Neural cell (in vitro differentiated cells): ENCODE data around the gene TMEM219. TPM values are rescaled to one million over a fixed set of nuclear protein-coding genes. Genes with fewer than 3 reads are reported as not detected.

Experiments used
- H2AFZ ChIP-seq: fragments of 200-600, 300-800 bp; sonication (generic), shearing (Covaris generic); 2 replicates; pipeline ENCODE4 v1.6.0; 2014; ENCODE audit warnings: low read depth, mild to moderate bottlenecking, antibody characterized with exemption, low read length, moderate library complexity
- H3F3A ChIP-seq: fragments of 200-600 bp; shearing (Covaris generic); 2 replicates; pipeline ENCODE4 v1.6.1; 2016; ENCODE audit warnings: mild to moderate bottlenecking, moderate library complexity, mixed read lengths, antibody characterized with exemption, low read length; ENCODE audit not compliant: insufficient read depth, poor library complexity, severe bottlenecking
- H3K27ac ChIP-seq: fragments of 200-600, 300-800 bp; sonication (generic), shearing (Covaris generic); 2 replicates; pipeline ENCODE4 v1.5.1; 2014; ENCODE audit warnings: mild to moderate bottlenecking, low read length, moderate library complexity
- H3K27me3 ChIP-seq: fragments of 300-800, 200-600 bp; sonication (generic), shearing (Covaris generic); 2 replicates; pipeline ENCODE4 v1.6.0; 2014; ENCODE audit warnings: mild to moderate bottlenecking, low read depth, low read length, moderate library complexity; ENCODE audit not compliant: insufficient read depth
- H3K36me3 ChIP-seq: fragments of 300-800, 200-600 bp; sonication (generic), shearing (Covaris generic); 2 replicates; pipeline ENCODE4 v1.5.1; 2014; ENCODE audit warnings: mild to moderate bottlenecking, antibody characterized with exemption, low read length, moderate library complexity; ENCODE audit not compliant: insufficient read depth
- H3K4me2 ChIP-seq: fragments of 300-800, 200-600 bp; sonication (generic), shearing (Covaris generic); 2 replicates; pipeline ENCODE4 v1.6.0; 2014; ENCODE audit warnings: mild to moderate bottlenecking, low read length
- H3K4me3 ChIP-seq: fragments of 300-800, 200-600 bp; sonication (generic), shearing (Covaris generic); 2 replicates; pipeline ENCODE4 v1.5.1; 2014; ENCODE audit warnings: mild to moderate bottlenecking, low read length, moderate library complexity
- H3K79me2 ChIP-seq: fragments of 200-600 bp; shearing (Covaris generic); replicated peaks from 2 replicates; pipeline ENCODE4 v1.6.0; 2014; ENCODE audit warnings: mild to moderate bottlenecking, low read length, moderate library complexity; ENCODE audit not compliant: insufficient read depth
- H3K9ac ChIP-seq: fragments of 300-800, 200-600 bp; sonication (generic), shearing (Covaris generic); 2 replicates; pipeline ENCODE4 v1.6.1; 2016; ENCODE audit warnings: mild to moderate bottlenecking, low read length, mixed read lengths
- H3K9me2 ChIP-seq: fragments of 200-600 bp; shearing (Covaris generic); 2 replicates; pipeline ENCODE4 v1.6.1; 2016; ENCODE audit warnings: mild to moderate bottlenecking, low read length, mixed read lengths; ENCODE audit not compliant: insufficient read depth
- H3K9me3 ChIP-seq: fragments of 200-600, 300-800 bp; sonication (generic), shearing (Covaris generic); 2 replicates; pipeline ENCODE4 v1.6.1; 2016; ENCODE audit warnings: mild to moderate bottlenecking, mixed run types, low read length, moderate library complexity, mixed read lengths
- H4K20me1 ChIP-seq: fragments of 200-600 bp; shearing (Covaris generic); 2 replicates; pipeline ENCODE4 v1.6.1; 2016; ENCODE audit warnings: mild to moderate bottlenecking, mixed run types; ENCODE audit not compliant: insufficient read depth
- EP300 ChIP-seq: fragments of 450-650 bp; conservative IDR thresholded peaks from 2 replicates; pipeline ENCODE4 v1.6.1; 2014; ENCODE audit warnings: antibody characterized with exemption, mild to moderate bottlenecking, moderate library complexity; ENCODE audit not compliant: poor library complexity, severe bottlenecking
- EZH2 ChIP-seq: fragments of 200-600, 300-800 bp; shearing (Covaris generic), sonication (generic); IDR thresholded peaks from 2 replicates; pipeline ENCODE4 v1.6.1; 2014; ENCODE audit warnings: antibody characterized with exemption, low read length, borderline replicate concordance, mild to moderate bottlenecking; ENCODE audit not compliant: insufficient read depth, poor library complexity, severe bottlenecking
- MXI1 ChIP-seq: fragments of 450-650 bp; conservative IDR thresholded peaks from 2 replicates; pipeline ENCODE4 v1.6.1; 2014; ENCODE audit warnings: antibody characterized with exemption, mild to moderate bottlenecking; ENCODE audit not compliant: poor library complexity, severe bottlenecking
- POLR2AphosphoS5 ChIP-seq: IDR thresholded peaks from 2 replicates; pipeline ENCODE4 v1.6.1; 2012
- RAD21 ChIP-seq: fragments of 450-650 bp; conservative IDR thresholded peaks from 2 replicates; pipeline ENCODE4 v1.6.1; 2014; ENCODE audit warnings: antibody characterized with exemption, mild to moderate bottlenecking, moderate library complexity
- SMC3 ChIP-seq: fragments of 450-650 bp; conservative IDR thresholded peaks from 2 replicates; pipeline ENCODE4 v1.6.1; 2014; ENCODE audit warnings: antibody characterized with exemption, mild to moderate bottlenecking, moderate library complexity; ENCODE audit not compliant: poor library complexity
- TAF1 ChIP-seq: IDR thresholded peaks from 2 replicates; pipeline ENCODE4 v1.6.1; 2012; ENCODE audit warnings: low read depth
- polyA plus RNA-seq: library from polyadenylated mRNA; depleted of rRNA; stranded (reverse); fragments of >200 nt; gene quantifications from 2 replicates; pipeline ENCODE4 v1.2.3, GENCODE V29; 2014
- TF ChIP-seq, protein P1 (sequence below): IDR thresholded peaks from 2 replicates; pipeline ENCODE4 v1.6.1; 2012; ENCODE audit warnings: borderline replicate concordance
- TF ChIP-seq, protein P2 (sequence below): fragments of 450-650 bp; IDR thresholded peaks from 2 replicates; pipeline ENCODE4 v1.5.1; 2014; ENCODE audit warnings: antibody characterized with exemption, mild to moderate bottlenecking, moderate library complexity; ENCODE audit not compliant: poor library complexity, severe bottlenecking

Gene TMEM219
- polyA plus RNA-seq, 1 donor from 2014 or later, result 154 TPM

DNA sequence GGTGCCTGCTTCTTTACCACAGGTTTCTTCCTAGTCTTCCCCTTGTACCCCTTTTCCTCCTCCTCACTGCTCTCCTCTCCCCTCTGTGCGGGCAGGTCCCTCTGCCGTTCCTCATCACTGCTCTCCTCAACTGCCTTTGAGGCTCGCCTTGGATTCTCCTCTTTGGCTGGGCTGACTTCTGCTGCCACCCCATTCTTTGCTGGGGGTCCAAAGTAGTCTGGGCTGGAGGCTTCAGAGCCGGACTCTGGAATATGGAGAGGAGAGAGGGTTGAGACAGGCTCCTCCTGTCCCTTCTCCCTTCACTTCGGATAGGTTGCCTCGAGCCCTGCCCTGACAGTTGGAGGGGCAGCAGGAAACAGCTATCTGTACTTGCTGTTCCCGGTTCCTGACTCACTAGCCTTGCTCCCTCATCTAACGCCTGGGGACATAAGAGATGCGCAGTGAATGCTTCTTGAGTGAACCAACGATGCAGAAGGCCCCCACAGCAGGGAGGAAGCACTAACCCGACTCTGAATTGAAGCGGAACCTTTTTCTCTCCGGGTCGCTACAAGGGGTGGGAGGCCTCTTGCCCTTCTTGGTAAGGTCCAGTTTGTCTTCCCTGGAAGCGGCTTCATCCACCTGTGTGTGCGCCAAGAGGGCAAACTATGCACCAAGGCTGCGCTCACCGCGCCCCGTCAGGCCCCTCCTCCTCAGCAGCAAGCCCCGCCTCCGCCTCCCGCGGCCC, 32.9 kb downstream of the TMEM219 start:
- H3K4me3 ChIP-seq, result peak overlapping the region; percentile 94
- H2AFZ ChIP-seq, result peak overlapping the region; percentile 96

DNA sequence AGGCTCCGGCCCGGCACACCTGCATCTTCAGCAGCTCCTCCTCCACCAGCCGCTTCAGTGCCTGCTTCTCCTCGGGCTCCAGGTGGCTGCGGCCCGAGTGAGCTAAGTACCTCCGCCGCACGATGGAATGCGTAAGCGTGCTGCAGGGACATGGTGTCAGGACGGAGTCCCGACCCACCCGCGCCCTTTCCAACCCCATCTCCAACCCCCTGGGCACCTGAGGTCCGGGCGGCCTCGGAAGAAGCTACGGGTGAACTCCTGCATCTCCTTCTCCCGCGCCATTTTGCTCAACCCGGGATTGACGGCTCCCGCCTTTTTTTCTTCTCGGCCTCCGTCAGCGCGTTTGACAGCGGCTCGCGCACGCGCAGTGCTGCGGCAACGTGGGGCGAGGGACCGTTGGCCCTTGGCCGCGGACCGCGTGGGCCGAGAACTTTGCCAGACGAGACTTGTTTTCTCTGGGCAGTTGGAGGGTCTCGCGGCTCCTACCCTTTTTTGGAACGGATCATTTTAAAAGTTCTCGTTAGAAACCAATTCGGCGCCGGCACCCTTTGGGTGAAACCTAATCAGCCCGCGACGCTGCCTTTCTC, 33.5 kb downstream of the TMEM219 start, which contains the start of gene HIRIP3:
Gene HIRIP3, minus strand, starts transcription at position 294 of the 587 bp plus-strand sequence. Its CDS starts 12 bp downstream, at position 282.
- no peaks in the 10 kb centered on the region for H3K36me3 ChIP-seq

More for the DNA sequence above, 32.9 kb downstream of the TMEM219 start:
- Histone ChIP-seq H3K27me3 (no peaks in the 10 kb centered on the region), H3K9ac (peak overlapping the region; percentile 96), H3K4me2 (peak overlapping the region; percentile 61), H3K79me2 (peaks cover 7% of the 10 kb centered on the region), H3K27ac (peak overlapping the region; percentile 97), H3K9me2 (no peaks in the 10 kb centered on the region), H3K9me3 (no peaks in the 10 kb centered on the region), H3K36me3 (no peaks in the 10 kb centered on the region), H3F3A (no peaks in the 10 kb centered on the region), H4K20me1 (no peaks in the 10 kb centered on the region)
- TF ChIP-seq EZH2 (no peak), RAD21 (no peak), TAF1 (no peak), EP300 (no peak), POLR2AphosphoS5 (no peak), MXI1 (no peak)
- TF ChIP-seq, protein P1, sequence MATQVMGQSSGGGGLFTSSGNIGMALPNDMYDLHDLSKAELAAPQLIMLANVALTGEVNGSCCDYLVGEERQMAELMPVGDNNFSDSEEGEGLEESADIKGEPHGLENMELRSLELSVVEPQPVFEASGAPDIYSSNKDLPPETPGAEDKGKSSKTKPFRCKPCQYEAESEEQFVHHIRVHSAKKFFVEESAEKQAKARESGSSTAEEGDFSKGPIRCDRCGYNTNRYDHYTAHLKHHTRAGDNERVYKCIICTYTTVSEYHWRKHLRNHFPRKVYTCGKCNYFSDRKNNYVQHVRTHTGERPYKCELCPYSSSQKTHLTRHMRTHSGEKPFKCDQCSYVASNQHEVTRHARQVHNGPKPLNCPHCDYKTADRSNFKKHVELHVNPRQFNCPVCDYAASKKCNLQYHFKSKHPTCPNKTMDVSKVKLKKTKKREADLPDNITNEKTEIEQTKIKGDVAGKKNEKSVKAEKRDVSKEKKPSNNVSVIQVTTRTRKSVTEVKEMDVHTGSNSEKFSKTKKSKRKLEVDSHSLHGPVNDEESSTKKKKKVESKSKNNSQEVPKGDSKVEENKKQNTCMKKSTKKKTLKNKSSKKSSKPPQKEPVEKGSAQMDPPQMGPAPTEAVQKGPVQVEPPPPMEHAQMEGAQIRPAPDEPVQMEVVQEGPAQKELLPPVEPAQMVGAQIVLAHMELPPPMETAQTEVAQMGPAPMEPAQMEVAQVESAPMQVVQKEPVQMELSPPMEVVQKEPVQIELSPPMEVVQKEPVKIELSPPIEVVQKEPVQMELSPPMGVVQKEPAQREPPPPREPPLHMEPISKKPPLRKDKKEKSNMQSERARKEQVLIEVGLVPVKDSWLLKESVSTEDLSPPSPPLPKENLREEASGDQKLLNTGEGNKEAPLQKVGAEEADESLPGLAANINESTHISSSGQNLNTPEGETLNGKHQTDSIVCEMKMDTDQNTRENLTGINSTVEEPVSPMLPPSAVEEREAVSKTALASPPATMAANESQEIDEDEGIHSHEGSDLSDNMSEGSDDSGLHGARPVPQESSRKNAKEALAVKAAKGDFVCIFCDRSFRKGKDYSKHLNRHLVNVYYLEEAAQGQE, result no peak
- TF ChIP-seq, protein P2, sequence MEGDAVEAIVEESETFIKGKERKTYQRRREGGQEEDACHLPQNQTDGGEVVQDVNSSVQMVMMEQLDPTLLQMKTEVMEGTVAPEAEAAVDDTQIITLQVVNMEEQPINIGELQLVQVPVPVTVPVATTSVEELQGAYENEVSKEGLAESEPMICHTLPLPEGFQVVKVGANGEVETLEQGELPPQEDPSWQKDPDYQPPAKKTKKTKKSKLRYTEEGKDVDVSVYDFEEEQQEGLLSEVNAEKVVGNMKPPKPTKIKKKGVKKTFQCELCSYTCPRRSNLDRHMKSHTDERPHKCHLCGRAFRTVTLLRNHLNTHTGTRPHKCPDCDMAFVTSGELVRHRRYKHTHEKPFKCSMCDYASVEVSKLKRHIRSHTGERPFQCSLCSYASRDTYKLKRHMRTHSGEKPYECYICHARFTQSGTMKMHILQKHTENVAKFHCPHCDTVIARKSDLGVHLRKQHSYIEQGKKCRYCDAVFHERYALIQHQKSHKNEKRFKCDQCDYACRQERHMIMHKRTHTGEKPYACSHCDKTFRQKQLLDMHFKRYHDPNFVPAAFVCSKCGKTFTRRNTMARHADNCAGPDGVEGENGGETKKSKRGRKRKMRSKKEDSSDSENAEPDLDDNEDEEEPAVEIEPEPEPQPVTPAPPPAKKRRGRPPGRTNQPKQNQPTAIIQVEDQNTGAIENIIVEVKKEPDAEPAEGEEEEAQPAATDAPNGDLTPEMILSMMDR, result no peak

More for the DNA sequence above, 33.5 kb downstream of the TMEM219 start, which contains the start of gene HIRIP3:
- H4K20me1 ChIP-seq, result no peaks in the 10 kb centered on the region
- no peaks in the 10 kb centered on the region for H3K9me2 ChIP-seq
- TF ChIP-seq, protein P2, result no peak
- peak; percentile 48 for TF ChIP-seq POLR2AphosphoS5
- no peak for TF ChIP-seq RAD21
- peak; percentile 94 for TF ChIP-seq MXI1
- TF ChIP-seq EP300, result no peak
- TF ChIP-seq TAF1, result peak; percentile 73
- no peak for TF ChIP-seq EZH2
- TF ChIP-seq, protein P1, result peak; percentile 80
- peak; percentile 30 for TF ChIP-seq SMC3
- H3K4me2 ChIP-seq, result peak within 1 kb of the TSS; percentile 80
- H3K27ac ChIP-seq, result peak within 1 kb of the TSS; percentile 97
- H3K9ac ChIP-seq, result peak within 1 kb of the TSS; percentile 96
- peaks cover 7% of the 10 kb centered on the region for H3K79me2 ChIP-seq
- no peaks in the 10 kb centered on the region for H3F3A ChIP-seq
- H3K27me3 ChIP-seq, result no peaks in the 10 kb centered on the region
- peak within 1 kb of the TSS; percentile 94 for H3K4me3 ChIP-seq
- H3K9me3 ChIP-seq, result no peaks in the 10 kb centered on the region
- peak within 1 kb of the TSS; percentile 96 for H2AFZ ChIP-seq
